A673 (cell line): Measurements from ENCODE around the gene IFRD2.

Source experiments
- EZH2 ChIP-seq: fragments of 200-600 bp; sonication (generic); IDR thresholded peaks from 2 replicates; pipeline ENCODE4 v1.6.1; 2017; ENCODE audit warnings: borderline replicate concordance, low read depth, mild to moderate bottlenecking, mixed read lengths, antibody characterized with exemption, low read length; ENCODE audit not compliant: poor library complexity, severe bottlenecking
- TF ChIP-seq, protein P1 (sequence below): fragments of 300-800, 200-600 bp; sonication (generic); conservative IDR thresholded peaks from 2 replicates; pipeline ENCODE4 v1.5.1; 2017; ENCODE audit warnings: low read depth, mild to moderate bottlenecking, antibody characterized with exemption, low read length, moderate library complexity, mixed read lengths

DNA sequence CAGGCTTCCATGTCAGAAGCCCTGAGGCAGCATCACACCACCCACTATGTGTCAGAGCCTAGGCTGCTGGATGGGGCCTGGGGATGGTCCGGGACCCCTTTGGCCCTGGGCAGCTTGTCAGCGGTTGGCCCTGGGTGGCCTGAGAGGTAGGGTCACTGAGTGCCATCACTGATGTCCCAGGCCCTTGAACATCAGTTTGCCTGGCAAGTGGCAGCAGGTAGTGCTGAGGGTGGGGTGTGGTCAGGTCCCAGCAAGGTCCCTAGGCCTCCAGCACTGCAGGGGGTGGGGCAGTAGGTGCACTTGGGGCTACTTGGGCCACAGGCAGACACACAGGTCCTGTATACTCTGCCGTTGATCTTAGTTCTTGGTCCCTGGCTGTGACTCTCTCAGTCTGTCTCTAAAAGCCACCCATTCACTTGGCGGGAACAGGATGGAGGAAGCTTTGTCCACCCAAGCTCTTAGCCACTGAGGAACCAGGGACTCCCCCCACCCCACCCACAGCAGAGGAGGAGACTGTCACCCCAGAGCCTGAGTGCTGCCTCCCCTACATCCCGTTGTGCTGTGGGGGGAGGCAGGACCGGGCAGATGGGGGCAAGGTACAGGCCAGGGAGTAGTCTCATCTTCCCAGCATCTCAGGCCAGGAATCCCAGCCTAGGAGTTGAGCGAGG, 50.4 kb downstream of the IFRD2 start:
- TF ChIP-seq, protein P1, sequence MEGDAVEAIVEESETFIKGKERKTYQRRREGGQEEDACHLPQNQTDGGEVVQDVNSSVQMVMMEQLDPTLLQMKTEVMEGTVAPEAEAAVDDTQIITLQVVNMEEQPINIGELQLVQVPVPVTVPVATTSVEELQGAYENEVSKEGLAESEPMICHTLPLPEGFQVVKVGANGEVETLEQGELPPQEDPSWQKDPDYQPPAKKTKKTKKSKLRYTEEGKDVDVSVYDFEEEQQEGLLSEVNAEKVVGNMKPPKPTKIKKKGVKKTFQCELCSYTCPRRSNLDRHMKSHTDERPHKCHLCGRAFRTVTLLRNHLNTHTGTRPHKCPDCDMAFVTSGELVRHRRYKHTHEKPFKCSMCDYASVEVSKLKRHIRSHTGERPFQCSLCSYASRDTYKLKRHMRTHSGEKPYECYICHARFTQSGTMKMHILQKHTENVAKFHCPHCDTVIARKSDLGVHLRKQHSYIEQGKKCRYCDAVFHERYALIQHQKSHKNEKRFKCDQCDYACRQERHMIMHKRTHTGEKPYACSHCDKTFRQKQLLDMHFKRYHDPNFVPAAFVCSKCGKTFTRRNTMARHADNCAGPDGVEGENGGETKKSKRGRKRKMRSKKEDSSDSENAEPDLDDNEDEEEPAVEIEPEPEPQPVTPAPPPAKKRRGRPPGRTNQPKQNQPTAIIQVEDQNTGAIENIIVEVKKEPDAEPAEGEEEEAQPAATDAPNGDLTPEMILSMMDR: no peak
- no peak for TF ChIP-seq EZH2
